Keratinocyte (primary cell): ENCODE results near the gene BICD1.

Experiments used
- CTCF ChIP-seq, 3 experiments: IDR thresholded peaks in 1 of 3; conservative IDR thresholded peaks in 1 of 3; optimal IDR thresholded peaks in 1 of 3; 2 replicates in 2 of 3; 3 replicates in 1 of 3; pipeline versions ENCODE3 to v1.5.1; 2011; ENCODE audit warnings: low read length in 3 of 3, mild to moderate bottlenecking in 3 of 3, moderate library complexity in 2 of 3, control low read depth in 1 of 3, inconsistent platforms in 1 of 3; ENCODE audit not compliant: insufficient read depth in 2 of 3; ENCODE audit errors: extremely low read depth in 1 of 3
- EZH2 ChIP-seq: IDR thresholded peaks from one replicate; pipeline ENCODE4 v1.6.1; 2012; ENCODE audit warnings: inconsistent platforms, mild to moderate bottlenecking, low read length, moderate library complexity

- TF ChIP-seq CTCF (optimal IDR thresholded peaks at IDR 0.05 in 1 of 3, IDR thresholded peaks at IDR 0.05 in 1 of 3, conservative IDR thresholded peaks at IDR 0.05 in 1 of 3; ENCODE audit: extremely low read depth in 1 of 3, insufficient read depth in 2 of 3, low read length in 3 of 3), result no peak
- TF ChIP-seq EZH2, result no peak
Measured at GRCh38 chr12:32418903-32419519, 312.4 kb downstream of the BICD1 start.
